GM13977 (cell line): Measurements from ENCODE around the gene ELOVL6.

Source experiments
- DNase-seq: peaks from one replicate; pipeline ENCODE4 v3.0.0; 2012; ENCODE audit warnings: low spot score
- in situ Hi-C: fragments of 300-500 bp; cut with MboI; formaldehyde crosslinking; loops from one replicate; pipeline ENCODE4 v1.12.0; 2022; ENCODE audit warnings: low sequenced_read_pairs, low pct_unique_long_range_greater_than_20kb, mixed read lengths, inconsistent platforms; ENCODE audit not compliant: unreplicated experiment
- TF ChIP-seq, protein P1 (sequence below): IDR thresholded peaks from 2 replicates; pipeline ENCODE4 v1.5.1; 2012; ENCODE audit warnings: mild to moderate bottlenecking, control low read depth; ENCODE audit not compliant: insufficient read depth; ENCODE audit errors: extremely low read depth, missing control alignments

The ELOVL6 gene

DNA sequence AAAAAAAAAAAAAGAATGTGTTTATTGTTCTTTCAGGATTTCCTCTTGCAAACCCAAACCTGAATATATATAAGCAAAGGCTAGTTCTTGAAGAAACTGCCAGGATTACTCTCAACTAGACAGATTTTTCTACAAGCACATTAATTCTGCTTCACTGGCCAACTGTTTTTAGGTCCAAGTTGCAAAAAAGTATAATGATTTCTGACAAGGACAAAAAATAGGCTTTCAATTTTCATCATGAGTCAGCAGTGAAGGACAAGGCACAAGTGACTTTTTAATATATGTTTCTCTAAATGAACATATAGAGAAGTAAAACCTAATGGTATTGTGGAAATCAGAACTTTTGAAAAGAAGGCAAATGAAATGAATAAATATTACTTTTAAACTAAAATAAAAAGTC, 73.7 kb downstream of the ELOVL6 start:
- in situ Hi-C loops: no loop called here

DNA sequence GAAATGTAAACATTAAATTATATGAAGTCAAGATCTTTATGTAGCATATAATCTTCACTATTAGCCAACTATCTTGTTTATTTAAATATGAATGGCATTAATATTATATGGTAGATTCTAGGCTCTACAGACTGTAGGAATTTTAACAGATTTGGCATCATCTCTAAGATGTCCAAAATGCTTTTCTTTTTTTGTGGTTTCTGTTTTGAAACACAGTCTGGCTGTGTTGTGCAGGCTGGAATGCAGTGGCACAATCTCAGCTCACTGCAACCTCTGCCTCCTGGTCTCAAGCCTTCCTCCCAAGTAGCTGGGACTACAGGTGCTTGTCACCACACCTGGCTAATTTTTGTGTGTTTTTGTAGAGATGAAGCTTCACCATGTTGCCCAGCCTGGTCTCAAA, 76.2 kb downstream of the ELOVL6 start:
- TF ChIP-seq, protein P1, sequence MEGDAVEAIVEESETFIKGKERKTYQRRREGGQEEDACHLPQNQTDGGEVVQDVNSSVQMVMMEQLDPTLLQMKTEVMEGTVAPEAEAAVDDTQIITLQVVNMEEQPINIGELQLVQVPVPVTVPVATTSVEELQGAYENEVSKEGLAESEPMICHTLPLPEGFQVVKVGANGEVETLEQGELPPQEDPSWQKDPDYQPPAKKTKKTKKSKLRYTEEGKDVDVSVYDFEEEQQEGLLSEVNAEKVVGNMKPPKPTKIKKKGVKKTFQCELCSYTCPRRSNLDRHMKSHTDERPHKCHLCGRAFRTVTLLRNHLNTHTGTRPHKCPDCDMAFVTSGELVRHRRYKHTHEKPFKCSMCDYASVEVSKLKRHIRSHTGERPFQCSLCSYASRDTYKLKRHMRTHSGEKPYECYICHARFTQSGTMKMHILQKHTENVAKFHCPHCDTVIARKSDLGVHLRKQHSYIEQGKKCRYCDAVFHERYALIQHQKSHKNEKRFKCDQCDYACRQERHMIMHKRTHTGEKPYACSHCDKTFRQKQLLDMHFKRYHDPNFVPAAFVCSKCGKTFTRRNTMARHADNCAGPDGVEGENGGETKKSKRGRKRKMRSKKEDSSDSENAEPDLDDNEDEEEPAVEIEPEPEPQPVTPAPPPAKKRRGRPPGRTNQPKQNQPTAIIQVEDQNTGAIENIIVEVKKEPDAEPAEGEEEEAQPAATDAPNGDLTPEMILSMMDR: no peak
- in situ Hi-C loops: no loop called here
- no peak for DNase-seq

More for the DNA sequence above, 73.7 kb downstream of the ELOVL6 start:
- TF ChIP-seq, protein P1: no peak
- DNase-seq: peak; percentile 28

DNA sequence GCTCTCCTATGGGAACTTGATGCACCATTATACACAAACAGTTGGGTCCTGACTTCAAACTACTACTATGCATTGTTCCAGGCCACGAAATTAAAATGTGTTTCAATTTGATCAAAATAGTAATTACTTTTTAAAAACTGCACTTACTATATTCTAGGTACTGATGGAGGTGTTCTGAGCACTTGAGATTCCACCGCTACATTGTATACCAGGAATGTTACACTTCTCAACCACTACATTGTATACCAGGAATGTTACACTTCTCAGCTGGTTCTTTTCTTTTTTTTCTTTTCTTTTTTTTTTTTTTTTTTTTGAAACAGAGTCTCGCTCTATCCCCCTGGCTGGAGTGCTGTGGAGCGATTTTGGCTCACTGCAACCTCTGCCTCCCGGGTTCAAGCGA, 77.9 kb downstream of the ELOVL6 start:
- TF ChIP-seq, protein P1: no peak
- DNase-seq: no peak
- in situ Hi-C loops: no loop called here

DNA sequence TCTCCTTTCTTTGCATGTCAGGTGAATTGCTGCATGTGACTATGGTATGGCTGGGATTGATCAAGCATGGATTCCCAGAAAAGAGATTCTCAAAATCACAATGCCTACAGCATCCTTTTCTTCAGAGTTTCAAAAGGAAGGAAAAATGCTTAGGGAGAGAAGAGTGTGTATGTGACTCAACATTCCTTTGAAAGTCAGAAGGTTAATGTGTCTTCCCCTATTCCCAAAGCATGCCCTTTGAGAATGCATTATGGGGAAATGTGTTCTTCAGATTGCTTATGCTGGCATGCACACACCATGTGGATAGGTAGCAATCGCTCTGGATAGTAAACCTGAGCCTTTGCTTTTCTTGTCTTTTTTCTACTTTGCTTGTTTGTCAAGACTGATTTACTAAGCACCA, 78.5 kb downstream of the ELOVL6 start:
- in situ Hi-C loops: no loop called here
- no peak for DNase-seq
- TF ChIP-seq, protein P1: no peak

DNA sequence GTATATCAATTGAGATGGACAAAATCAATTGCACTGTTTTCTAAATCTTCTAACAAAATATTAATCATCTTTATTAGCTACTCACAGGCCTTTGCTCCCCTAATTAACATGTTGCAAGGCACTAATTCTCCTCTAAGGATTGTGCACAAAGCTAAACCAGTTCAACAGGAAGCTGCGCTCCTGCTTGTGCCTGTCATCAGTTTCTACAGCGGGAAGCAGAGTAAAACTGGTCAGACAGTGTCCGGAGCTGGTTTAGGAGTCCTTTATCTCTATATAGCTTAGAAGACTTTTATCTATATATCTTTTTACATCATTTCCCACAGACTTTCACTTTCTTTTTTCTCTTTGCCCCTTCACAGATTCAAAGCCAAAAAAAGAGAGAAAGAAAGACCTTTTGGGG, 79.1 kb downstream of the ELOVL6 start:
- TF ChIP-seq, protein P1: no peak
- in situ Hi-C loops: no loop called here
- peak; percentile 12 for DNase-seq

DNA sequence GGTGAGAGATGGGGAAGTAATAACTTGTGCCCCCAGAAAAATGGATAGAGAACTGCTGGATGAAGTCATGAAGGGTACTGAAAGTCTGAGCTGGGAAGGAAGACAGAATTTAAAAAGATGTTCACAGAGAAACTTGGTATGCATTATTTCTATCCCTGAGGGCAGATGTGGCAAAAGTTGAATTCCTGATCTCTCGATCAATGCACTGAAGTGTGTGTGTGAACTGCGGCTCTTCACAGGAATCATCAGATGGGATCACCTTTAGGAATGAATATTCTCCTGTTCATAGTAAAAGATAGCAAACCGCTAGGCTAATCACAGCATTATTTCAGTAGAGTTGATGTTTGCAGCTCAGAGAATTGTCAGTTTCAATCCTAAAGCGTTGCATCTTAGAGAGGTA, 86.4 kb downstream of the ELOVL6 start:
- in situ Hi-C loops: no loop called here
- TF ChIP-seq, protein P1: no peak
- DNase-seq: no peak

DNA sequence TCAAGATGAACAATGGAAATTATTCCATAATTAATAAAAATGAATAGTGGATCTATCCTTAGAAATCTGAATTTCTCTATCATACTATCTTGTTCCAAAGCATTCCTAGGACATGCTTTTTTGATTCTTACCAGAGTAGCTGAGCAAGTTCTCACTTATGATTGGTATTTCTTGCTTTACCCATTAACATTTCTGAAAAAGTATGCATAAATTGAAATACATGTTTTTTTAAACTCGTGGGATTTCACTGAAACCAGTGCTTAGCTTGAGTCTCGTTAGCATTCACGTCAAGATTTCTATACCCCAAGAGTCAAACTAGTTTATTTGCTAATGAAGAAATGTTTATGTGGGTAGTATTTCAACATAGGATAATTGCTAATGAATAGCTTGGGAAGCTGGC, 89.0 kb downstream of the ELOVL6 start:
- in situ Hi-C loops: no loop called here
- TF ChIP-seq, protein P1: no peak
- no peak for DNase-seq
